OCI-LY7 (cell line): ENCODE measurements around the gene STAC3.

ENCODE experiments used
- CTCF ChIP-seq: fragments of 200-600 bp; sonication (generic); conservative IDR thresholded peaks from 2 replicates; pipeline ENCODE4 v1.5.1; 2014; ENCODE audit warnings: mild to moderate bottlenecking, antibody characterized with exemption, low read length, moderate library complexity, mixed read lengths
- EZH2phosphoT487 ChIP-seq: fragments of 200-600 bp; sonication (generic); IDR thresholded peaks from 2 replicates; pipeline ENCODE4 v1.6.1; 2018; ENCODE audit warnings: low read depth, borderline replicate concordance, mild to moderate bottlenecking, mixed run types, antibody characterized with exemption, low read length, moderate library complexity, mixed read lengths

GRCh38 chr12:57296291-57296690, 45.3 kb upstream of the STAC3 start:
- TF ChIP-seq EZH2phosphoT487, result no peak
- TF ChIP-seq CTCF, result no peak
